GM21576 (cell line): ENCODE measurements around the gene GFRA4.

ENCODE experiments used
- ATAC-seq: cut with Tn5 transposase; IDR thresholded peaks from one replicate; pipeline ENCODE4 v1.9.1; 2021; ENCODE audit warnings: mild to moderate bottlenecking, moderate library complexity; ENCODE audit not compliant: unreplicated experiment

GFRA4 gene

GRCh38 chr20:3694864-3695263 is 31.7 kb upstream of the GFRA4 start:
- no peak for ATAC-seq

GRCh38 chr20:3693376-3693775 is 30.2 kb upstream of the GFRA4 start:
- no peak for ATAC-seq

- no peak for ATAC-seq
Observed at GRCh38 chr20:3692706-3693294, 29.6 kb upstream of the GFRA4 start.

- ATAC-seq: no peak
Observed at GRCh38 chr20:3691897-3692296, 28.7 kb upstream of the GFRA4 start.

GRCh38 chr20:3691306-3691705 is 28.1 kb upstream of the GFRA4 start:
- no peak for ATAC-seq

- ATAC-seq: no peak
Observed at GRCh38 chr20:3690413-3690812, 27.2 kb upstream of the GFRA4 start.

GRCh38 chr20:3689978-3690377 is 26.8 kb upstream of the GFRA4 start:
- ATAC-seq: no peak

GRCh38 chr20:3687655-3688054 is 24.5 kb upstream of the GFRA4 start:
- no peak for ATAC-seq

GRCh38 chr20:3686867-3687321 is 23.7 kb upstream of the GFRA4 start:
- ATAC-seq: no peak

GRCh38 chr20:3686421-3686820 is 23.2 kb upstream of the GFRA4 start:
- no peak for ATAC-seq

GRCh38 chr20:3685341-3685740 is 22.1 kb upstream of the GFRA4 start:
- ATAC-seq: no peak

- no peak for ATAC-seq
Observed at GRCh38 chr20:3681931-3682781, 19.0 kb upstream of the GFRA4 start, which contains the start of gene ADAM33. Gene ADAM33, minus strand, starts transcription at chr20:3682010. Its CDS starts 6 bp downstream, at chr20:3682004.

- ATAC-seq: no peak
Observed at GRCh38 chr20:3681352-3681930, 18.2 kb upstream of the GFRA4 start.

- ATAC-seq: no peak
Observed at GRCh38 chr20:3680701-3681351, 17.6 kb upstream of the GFRA4 start.

- no peak for ATAC-seq
Observed at GRCh38 chr20:3679749-3680700, 16.8 kb upstream of the GFRA4 start.

- ATAC-seq: no peak
Observed at GRCh38 chr20:3678856-3679720, 15.9 kb upstream of the GFRA4 start.

GRCh38 chr20:3678198-3678597 is 15.0 kb upstream of the GFRA4 start:
- ATAC-seq: no peak

GRCh38 chr20:3677733-3678132 is 14.5 kb upstream of the GFRA4 start:
- no peak for ATAC-seq
